Testis (tissue), 2 donors: Measurements from ENCODE around the gene MAPRE3.
A peak's percentile ranks its signal among the peaks of the same experiment; 100 is the strongest.

ENCODE experiments used
- CTCF ChIP-seq, 3 experiments: fragments of 450-650 bp in 2 of 3; fragments of 200-600 bp in 1 of 3; sonication (generic) in 1 of 3; IDR thresholded peaks; one replicate each; pipeline ENCODE4 v1.5.1; 2016 to 2019; ENCODE audit warnings: antibody characterized with exemption in 3 of 3, mild to moderate bottlenecking in 2 of 3, moderate library complexity in 1 of 3
- POLR2A ChIP-seq: fragments of 450-650 bp; IDR thresholded peaks from one replicate; pipeline ENCODE4 v1.6.1; 2017; ENCODE audit warnings: antibody characterized with exemption, mild to moderate bottlenecking, moderate library complexity

- TF ChIP-seq CTCF (IDR thresholded peaks at IDR 0.05) (peak; percentile 76 to 93 (median 87)), POLR2A (no peak)
These were observed 27.7 kb upstream of the MAPRE3 start for GRCh38 chr2:26942543-26943295.
